Measurements from ENCODE around the gene MTCH1.
"Not testable (repeated sequence)": the region's sequence is repeated elsewhere in the genome, so short reads cannot be mapped to it uniquely, and the experiment has no call there.

MTCH1 gene

DNA sequence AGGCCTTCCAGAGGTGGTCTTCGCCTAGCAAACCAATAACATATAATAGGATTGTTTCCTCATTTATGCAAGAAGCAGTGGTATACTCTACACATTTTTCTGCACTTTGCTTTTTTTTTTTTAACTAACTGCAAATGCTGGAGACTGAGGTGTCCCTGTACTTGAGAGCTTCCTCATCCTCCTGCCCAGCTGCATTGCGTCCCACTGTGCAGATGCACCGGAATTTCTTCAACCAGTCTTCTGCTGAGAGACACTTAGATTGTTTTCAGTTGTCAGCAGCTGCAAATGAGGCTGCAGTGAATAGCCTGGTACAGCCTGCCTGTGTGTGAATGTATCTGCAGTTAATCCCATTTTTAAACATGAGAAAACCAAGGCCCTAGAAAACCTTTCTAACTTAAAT is 31.0 kb upstream of the MTCH1 start:
- no peak for DNase-seq

GRCh38 chr6:37015532-37015931 is 29.5 kb upstream of the MTCH1 start:
- no peak for DNase-seq

GRCh38 chr6:37014667-37015066 is 28.7 kb upstream of the MTCH1 start:
- DNase-seq: no peak

DNA sequence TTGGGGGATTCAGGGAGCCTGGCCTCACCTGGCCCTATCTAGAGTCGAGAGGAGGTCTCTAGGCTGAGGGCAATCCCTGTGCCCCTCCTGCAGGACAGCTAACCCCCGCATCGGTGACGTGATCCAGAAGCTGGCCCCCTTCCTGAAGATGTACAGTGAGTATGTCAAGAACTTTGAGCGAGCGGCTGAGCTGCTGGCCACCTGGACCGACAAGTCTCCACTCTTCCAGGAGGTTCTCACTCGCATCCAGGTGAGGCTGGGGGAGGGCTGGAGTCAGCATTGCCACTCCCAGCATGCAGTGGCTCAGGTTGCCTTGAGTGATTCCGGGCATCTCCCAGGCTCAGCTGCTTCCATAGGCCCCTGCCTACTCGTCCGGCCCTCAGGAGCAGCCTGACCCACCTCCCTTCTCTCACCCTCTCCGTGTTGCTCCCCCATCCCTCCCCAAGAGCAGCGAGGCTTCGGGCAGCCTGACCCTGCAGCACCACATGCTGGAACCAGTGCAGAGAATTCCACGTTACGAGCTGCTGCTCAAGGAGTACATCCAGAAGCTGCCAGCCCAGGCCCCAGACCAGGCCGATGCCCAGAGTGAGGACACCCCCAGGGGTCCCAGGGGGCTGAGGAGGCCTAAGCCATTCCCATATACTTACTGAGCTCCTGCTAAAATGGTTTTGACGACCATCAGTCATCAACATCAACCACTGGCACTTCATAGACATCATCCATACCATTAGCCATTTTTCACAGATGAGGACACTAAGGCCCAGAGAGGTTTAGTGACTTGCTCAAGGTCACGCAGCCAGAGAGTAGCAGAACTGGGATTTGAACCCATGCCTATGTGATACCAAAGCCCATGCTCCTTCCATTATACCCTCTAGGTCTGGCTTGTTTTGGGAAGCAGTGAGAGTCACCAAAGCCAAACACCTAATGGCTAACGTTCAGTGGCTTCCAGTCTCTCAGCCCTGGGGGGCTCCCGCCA is 27.8 kb upstream of the MTCH1 start:
- DNase-seq: no peak

- no peak for DNase-seq
Measured at GRCh38 chr6:37011656-37012378, 25.8 kb upstream of the MTCH1 start.

GRCh38 chr6:37010402-37010892 is 24.5 kb upstream of the MTCH1 start:
- no peak for DNase-seq

- DNase-seq: no peak
Measured at GRCh38 chr6:37008484-37009465, 22.8 kb upstream of the MTCH1 start.

DNA sequence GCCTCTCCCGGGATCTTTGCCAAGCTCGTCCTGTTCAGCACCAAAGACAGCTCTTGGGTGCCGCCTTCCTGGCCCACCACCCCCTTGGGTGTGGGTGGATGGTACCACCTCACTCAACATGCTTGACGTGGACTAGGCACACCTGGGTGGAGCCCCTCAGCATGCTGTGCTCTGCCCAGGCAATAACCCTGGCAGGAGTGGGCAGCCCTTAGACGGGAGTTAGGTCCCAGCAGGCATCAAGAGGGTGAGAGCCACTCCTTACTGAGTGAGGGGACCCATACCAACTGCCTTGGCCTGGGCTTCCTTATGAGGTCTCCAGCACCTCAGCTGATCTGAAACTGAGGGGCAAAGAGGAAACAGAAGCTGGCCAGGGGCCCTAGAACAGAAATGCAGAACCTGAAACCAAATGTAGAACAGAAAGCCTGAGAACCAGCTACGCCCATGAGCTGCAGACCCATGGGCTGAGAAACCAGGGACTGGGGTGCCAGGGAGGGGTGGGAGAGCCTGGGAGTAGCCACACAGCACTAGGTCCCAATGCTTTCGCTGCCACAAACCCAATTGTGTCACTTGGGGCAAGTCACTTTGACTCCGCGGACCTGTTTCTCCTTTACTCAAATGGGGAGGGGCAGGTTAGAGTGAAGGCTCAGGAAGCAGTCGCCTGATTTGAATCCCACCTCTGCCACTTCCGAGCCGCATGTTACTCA is 21.5 kb upstream of the MTCH1 start:
- no peak for DNase-seq

GRCh38 chr6:37006793-37007339 is 20.9 kb upstream of the MTCH1 start:
- DNase-seq: no peak

- no peak for DNase-seq
Measured at GRCh38 chr6:37005827-37006567, 20.0 kb upstream of the MTCH1 start.

DNA sequence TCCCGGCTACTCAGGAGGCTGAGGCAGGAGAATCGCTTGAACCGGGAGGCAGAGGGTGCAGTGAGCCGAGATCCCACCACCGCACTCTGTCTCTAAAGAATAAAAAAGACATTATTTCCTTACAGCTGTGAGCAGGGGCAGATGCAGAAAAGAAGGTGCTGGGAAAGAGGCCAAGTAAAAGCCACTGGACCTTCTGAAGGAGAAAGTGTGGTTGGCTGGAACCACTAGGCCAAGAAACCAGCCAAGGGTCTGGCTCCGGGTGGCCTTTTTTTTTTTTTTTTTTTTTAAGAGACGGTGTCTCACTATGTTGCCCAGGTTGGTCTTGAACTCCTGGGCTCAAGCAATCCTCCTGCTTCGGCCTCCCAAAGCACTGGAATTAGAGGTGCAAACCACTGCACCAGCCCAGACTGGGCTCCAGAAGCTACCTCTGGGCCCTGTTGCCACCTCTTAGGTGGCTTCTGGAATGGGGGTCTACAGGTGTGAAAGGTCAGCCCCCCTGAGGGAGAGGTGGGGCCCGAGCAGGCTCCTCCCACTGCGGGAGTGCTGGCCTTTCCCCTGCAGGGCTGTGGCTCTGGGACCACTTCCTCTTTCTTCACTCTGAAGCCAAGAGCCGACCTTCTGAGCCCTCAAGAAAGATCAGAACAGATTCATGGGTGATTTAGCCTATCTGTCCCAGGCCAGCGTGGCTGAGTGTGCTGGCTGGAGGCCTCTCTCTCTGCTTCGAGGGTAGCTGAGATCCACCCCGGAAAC is 19.2 kb upstream of the MTCH1 start, which contains the start of gene FGD2:
Gene FGD2, plus strand, starts transcription at position 595 of the 750 bp plus-strand sequence. CDS start 163 bp downstream, outside the sequence.
- no peak for DNase-seq

- no peak for DNase-seq
Measured at GRCh38 chr6:37004044-37004980, 18.3 kb upstream of the MTCH1 start.

GRCh38 chr6:36999751-37000125 is 13.7 kb upstream of the MTCH1 start:
- DNase-seq: no peak

GRCh38 chr6:36999061-36999750 is 13.2 kb upstream of the MTCH1 start:
- peak; percentile 57 for DNase-seq

DNA sequence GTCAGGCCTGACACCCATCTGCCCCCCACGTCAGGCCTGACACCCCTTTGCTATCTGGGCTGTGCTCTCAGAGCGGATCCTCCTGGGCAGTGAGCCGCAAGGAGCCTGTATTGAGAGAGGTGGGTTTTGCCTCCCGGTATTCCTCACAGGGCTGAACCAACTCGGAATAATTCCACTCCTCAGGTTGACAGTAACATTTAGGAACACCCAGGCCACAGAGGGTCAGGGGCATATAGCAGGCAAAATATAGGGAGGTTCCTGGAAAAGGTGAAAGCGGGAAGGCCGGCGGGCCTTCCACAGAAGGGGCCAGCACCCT is 12.7 kb upstream of the MTCH1 start:
- DNase-seq: no peak

DNA sequence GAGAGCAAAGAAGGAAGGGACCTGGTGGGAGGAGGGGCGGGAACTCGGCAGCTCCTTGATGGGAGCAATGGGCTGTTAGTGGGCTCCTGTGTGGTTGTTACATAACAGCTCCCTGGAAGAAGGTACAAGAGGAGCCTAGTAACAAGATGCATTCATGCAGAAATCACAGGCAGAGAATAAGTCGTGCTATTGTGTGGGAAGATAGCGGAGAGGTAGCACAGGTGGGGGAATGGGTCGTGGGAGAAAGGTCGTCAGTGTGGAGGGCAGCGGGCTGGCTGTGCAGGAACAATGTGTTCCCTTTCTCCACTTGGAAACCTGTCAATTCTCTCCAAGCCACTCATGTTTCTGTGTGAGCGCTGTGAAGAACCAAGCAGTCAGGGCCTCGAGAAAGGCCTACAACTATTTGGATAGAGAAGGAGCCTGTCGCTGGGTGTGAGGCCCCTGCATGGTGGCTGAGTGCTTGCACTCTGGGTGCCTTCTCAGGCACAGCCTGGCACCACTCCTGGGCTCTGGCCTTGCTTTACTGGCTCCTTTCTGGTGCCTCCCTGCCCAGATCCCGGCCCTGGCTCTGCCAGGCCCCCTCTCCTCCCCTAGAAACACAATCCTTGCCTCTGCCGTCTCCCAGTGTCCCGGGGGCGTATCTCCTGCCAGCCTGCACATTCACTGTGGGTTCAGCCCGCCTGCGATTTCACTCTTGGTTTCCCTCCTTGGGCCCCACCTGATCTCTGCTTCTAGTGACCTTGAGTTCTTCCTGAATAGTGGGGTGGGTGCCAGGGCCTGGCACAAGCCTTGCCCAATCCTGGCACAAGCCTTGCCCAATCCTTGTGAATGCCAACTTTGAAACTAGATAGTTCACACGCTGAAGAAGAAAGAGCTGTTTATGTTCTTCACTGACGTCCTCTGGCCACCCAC is 12.1 kb upstream of the MTCH1 start:
- no peak for DNase-seq

DNA sequence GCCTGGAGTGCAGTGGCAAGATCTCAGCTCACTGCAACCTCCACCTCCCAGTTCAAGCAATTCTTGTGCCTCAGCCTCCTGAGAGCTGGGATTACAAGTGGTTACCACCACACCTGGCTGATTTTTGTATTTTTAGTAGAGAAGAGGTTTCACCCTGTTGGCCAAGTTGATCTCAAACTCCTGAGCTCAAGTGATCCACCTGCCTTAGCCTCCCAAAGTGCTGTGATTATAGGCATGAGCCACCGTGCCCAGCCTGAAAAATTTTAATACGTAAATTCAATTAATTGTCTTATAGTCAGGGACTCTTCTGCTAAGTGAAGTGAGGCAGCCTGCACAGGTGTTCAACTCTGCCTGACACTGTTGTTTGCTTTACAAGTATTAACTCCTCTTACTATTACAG is 4.4 kb upstream of the MTCH1 start:
- not testable (repeated sequence) for DNase-seq

Measured in NCI-H1694 (cell line).